ENCODE data around the gene CARMIL1.

CARMIL1 gene

DNA sequence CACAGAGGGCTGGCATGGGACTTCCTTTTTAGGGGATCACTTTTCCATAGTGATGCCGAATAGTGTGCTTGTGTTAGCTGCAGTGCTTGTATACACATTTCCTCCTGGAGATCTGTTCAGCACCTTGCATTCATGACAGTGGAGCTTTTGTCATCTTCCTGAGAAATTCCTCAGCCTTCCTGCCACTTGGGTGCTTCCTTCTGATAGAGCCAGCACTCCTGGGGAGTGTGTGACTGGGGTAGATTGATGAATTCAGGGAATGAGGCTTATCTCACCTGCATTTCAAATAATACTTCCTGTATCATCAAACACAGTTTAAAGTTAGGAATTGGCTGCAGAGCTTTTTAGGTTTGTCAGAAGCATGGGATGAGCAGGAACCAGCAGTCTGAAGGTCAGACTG, 324.1 kb downstream of the CARMIL1 start:
- Histone ChIP-seq H3K9ac (ENCODE audit: low read length) (no peak overlapping the region), H3K27ac (ENCODE audit: low read depth, low read length) (no peak overlapping the region), H3K4me1 (ENCODE audit: control insufficient read depth, insufficient read depth, low read length) (no peaks in the 10 kb centered on the region), H3K4me3 (ENCODE audit: low read length) (no peak overlapping the region), H3K27me3 (ENCODE audit: control insufficient read depth, insufficient read depth, low read length) (no peaks in the 10 kb centered on the region), H3K36me3 (ENCODE audit: control insufficient read depth, insufficient read depth, low read length) (peaks cover 4% of the 10 kb centered on the region)

DNA sequence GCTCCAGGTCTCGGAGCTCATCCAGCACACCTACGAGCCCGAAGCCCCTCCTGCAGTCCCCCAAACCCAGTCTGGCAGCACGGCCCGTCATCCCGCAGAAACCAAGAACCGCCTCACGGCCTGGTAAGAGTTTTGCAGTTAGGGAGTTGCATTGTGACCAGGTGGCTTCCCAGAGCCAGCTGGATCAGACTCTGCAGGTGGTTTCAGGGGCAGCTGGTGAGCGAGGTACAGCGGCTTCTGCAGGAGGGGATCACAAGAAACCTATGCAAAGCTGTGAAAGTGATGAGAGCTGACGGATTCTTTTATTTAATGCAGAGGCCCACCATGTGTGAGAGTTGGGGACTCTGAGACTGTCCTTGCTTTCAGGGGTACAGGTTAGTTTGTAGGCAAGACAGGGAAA, 327.0 kb downstream of the CARMIL1 start:
- H3K9ac ChIP-seq (ENCODE audit: low read length) = no peak overlapping the region
- H3K4me3 ChIP-seq (ENCODE audit: low read length) = no peak overlapping the region
- H3K27ac ChIP-seq (ENCODE audit: low read depth, low read length) = no peak overlapping the region
- no peaks in the 10 kb centered on the region for H3K27me3 ChIP-seq (ENCODE audit: control insufficient read depth, insufficient read depth, low read length)
- peaks cover 4% of the 10 kb centered on the region for H3K36me3 ChIP-seq (ENCODE audit: control insufficient read depth, insufficient read depth, low read length)
- H3K4me1 ChIP-seq (ENCODE audit: control insufficient read depth, insufficient read depth, low read length) = no peaks in the 10 kb centered on the region

DNA sequence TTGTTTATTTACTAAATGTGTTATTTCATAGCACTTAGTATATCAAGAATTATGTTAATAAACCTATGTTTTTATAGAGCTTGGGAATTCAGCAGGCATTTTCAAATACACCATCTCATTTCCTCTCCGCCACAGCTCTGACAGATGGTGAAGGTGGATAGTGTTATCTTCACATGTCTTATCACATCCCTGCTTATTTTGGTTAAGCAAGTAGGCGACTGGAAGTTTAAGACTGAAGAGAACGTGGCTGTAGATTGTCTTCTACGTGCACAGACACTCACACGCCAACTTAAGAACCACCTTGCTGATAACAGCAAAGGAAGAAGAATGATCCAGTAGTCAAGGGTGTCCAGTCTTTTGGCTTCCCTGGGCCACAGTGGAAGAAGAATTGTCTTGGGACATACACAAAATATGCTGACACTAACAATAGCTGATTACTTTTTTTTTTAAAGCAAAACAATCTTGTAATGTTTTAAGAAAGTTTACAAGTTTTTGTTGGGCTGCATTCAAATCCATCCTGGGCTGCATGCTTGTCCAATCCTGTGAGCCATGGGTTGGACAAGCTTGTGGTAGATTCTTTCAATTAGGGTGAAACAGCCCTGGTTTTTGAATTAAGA, 329.5 kb downstream of the CARMIL1 start:
- no peak overlapping the region for H3K4me3 ChIP-seq (ENCODE audit: low read length)
- H3K36me3 ChIP-seq (ENCODE audit: control insufficient read depth, insufficient read depth, low read length) = peaks cover 4% of the 10 kb centered on the region
- no peaks in the 10 kb centered on the region for H3K27me3 ChIP-seq (ENCODE audit: control insufficient read depth, insufficient read depth, low read length)
- H3K4me1 ChIP-seq (ENCODE audit: control insufficient read depth, insufficient read depth, low read length) = no peaks in the 10 kb centered on the region
- no peak overlapping the region for H3K9ac ChIP-seq (ENCODE audit: low read length)
- no peak overlapping the region for H3K27ac ChIP-seq (ENCODE audit: low read depth, low read length)

DNA sequence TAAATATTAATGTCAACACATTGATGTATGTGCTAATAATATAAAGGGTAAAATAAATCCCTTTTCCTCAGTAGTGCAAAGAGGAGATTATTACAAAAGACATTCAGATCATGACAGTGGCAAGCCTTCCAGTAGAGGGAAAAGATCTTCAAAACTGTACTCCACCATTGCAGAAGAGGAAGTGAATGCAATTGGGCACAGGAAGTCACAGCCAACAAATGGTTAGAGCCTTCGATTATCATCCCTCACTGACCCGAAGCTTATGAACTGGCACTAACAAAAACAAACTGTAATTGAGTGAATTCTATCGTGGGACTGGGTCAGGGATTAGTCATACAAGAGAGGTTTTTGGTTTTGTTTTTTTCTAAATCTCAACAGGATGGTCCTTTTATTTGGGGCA, 333.5 kb downstream of the CARMIL1 start:
- no peak overlapping the region for H3K9ac ChIP-seq (ENCODE audit: low read length)
- H3K4me3 ChIP-seq (ENCODE audit: low read length) = no peak overlapping the region
- H3K27me3 ChIP-seq (ENCODE audit: control insufficient read depth, insufficient read depth, low read length) = no peaks in the 10 kb centered on the region
- no peaks in the 10 kb centered on the region for H3K4me1 ChIP-seq (ENCODE audit: control insufficient read depth, insufficient read depth, low read length)
- no peak overlapping the region for H3K27ac ChIP-seq (ENCODE audit: low read depth, low read length)
- no peaks in the 10 kb centered on the region for H3K36me3 ChIP-seq (ENCODE audit: control insufficient read depth, insufficient read depth, low read length)

DNA sequence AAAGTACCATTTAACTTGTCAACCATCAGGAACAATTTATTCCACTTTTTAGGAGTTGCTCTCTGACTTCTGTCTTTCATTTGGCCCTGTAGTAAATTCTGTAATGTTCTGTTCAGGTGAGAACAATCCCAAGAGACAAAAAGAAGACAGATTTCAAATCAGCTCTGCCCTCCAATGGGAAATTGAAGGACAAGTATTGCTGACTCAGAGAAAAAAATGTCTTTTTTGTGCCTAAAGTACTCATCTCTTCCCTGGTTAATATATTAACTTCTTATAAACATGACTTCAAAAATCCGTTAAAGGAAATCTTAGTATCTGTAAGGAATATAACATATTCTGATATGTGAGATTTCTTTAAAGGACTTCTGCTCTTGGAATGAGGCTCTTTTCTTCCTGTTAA, 334.2 kb downstream of the CARMIL1 start:
- Histone ChIP-seq H3K36me3 (ENCODE audit: control insufficient read depth, insufficient read depth, low read length) (no peaks in the 10 kb centered on the region), H3K27me3 (ENCODE audit: control insufficient read depth, insufficient read depth, low read length) (no peaks in the 10 kb centered on the region), H3K9ac (ENCODE audit: low read length) (no peak overlapping the region), H3K27ac (ENCODE audit: low read depth, low read length) (no peak overlapping the region), H3K4me1 (ENCODE audit: control insufficient read depth, insufficient read depth, low read length) (no peaks in the 10 kb centered on the region), H3K4me3 (ENCODE audit: low read length) (no peak overlapping the region)

DNA sequence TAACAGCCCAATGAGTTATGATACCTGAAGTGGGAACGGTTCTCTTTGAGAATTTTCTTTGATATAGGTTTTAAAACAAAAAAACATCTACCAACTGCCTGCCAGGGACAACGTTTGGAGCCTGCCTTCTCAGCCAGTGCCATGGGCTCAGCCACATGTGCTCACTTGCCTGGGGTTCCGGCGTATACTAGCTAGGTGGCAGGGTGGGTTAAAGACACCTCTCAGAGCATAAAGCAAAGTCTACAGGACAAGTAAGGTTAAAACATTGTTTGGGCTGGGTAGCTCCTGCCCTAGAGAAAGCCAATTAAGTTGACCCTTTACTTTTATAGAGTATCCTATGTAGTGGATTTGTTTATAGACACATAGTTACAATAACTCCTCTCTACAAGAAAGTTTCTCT, 334.9 kb downstream of the CARMIL1 start:
- Histone ChIP-seq H3K27ac (ENCODE audit: low read depth, low read length) (no peak overlapping the region), H3K4me3 (ENCODE audit: low read length) (no peak overlapping the region), H3K4me1 (ENCODE audit: control insufficient read depth, insufficient read depth, low read length) (no peaks in the 10 kb centered on the region), H3K9ac (ENCODE audit: low read length) (no peak overlapping the region), H3K36me3 (ENCODE audit: control insufficient read depth, insufficient read depth, low read length) (no peaks in the 10 kb centered on the region), H3K27me3 (ENCODE audit: control insufficient read depth, insufficient read depth, low read length) (no peaks in the 10 kb centered on the region)

GRCh38 chr6:25615471-25615870, 336.3 kb downstream of the CARMIL1 start:
- Histone ChIP-seq H3K27ac (ENCODE audit: low read depth, low read length) (no peak overlapping the region), H3K4me1 (ENCODE audit: control insufficient read depth, insufficient read depth, low read length) (no peaks in the 10 kb centered on the region)

GRCh38 chr6:25617997-25618396, 338.8 kb downstream of the CARMIL1 start:
- no peak overlapping the region for H3K4me3 ChIP-seq (ENCODE audit: low read length)
- no peaks in the 10 kb centered on the region for H3K27me3 ChIP-seq (ENCODE audit: control insufficient read depth, insufficient read depth, low read length)
- H3K27ac ChIP-seq (ENCODE audit: low read depth, low read length) = no peak overlapping the region
- no peak overlapping the region for H3K9ac ChIP-seq (ENCODE audit: low read length)
- no peaks in the 10 kb centered on the region for H3K36me3 ChIP-seq (ENCODE audit: control insufficient read depth, insufficient read depth, low read length)
- H3K4me1 ChIP-seq (ENCODE audit: control insufficient read depth, insufficient read depth, low read length) = no peaks in the 10 kb centered on the region

More at GRCh38 chr6:25615471-25615870, 336.3 kb downstream of the CARMIL1 start:
- Histone ChIP-seq H3K27me3 (ENCODE audit: control insufficient read depth, insufficient read depth, low read length) (no peaks in the 10 kb centered on the region), H3K9ac (ENCODE audit: low read length) (no peak overlapping the region), H3K4me3 (ENCODE audit: low read length) (no peak overlapping the region), H3K36me3 (ENCODE audit: control insufficient read depth, insufficient read depth, low read length) (no peaks in the 10 kb centered on the region)

- H3K9ac ChIP-seq (ENCODE audit: low read length) = no peak overlapping the region
- no peak overlapping the region for H3K27ac ChIP-seq (ENCODE audit: low read depth, low read length)
- H3K4me1 ChIP-seq (ENCODE audit: control insufficient read depth, insufficient read depth, low read length) = no peaks in the 10 kb centered on the region
- no peak overlapping the region for H3K4me3 ChIP-seq (ENCODE audit: low read length)
- H3K27me3 ChIP-seq (ENCODE audit: control insufficient read depth, insufficient read depth, low read length) = no peaks in the 10 kb centered on the region
- H3K36me3 ChIP-seq (ENCODE audit: control insufficient read depth, insufficient read depth, low read length) = no peaks in the 10 kb centered on the region
Measured at GRCh38 chr6:25619217-25619616, 340.0 kb downstream of the CARMIL1 start.

GRCh38 chr6:25620391-25620790, 341.2 kb downstream of the CARMIL1 start:
- Histone ChIP-seq H3K4me1 (ENCODE audit: control insufficient read depth, insufficient read depth, low read length) (no peaks in the 10 kb centered on the region), H3K36me3 (ENCODE audit: control insufficient read depth, insufficient read depth, low read length) (no peaks in the 10 kb centered on the region), H3K4me3 (ENCODE audit: low read length) (no peak overlapping the region), H3K27me3 (ENCODE audit: control insufficient read depth, insufficient read depth, low read length) (no peaks in the 10 kb centered on the region), H3K9ac (ENCODE audit: low read length) (no peak overlapping the region), H3K27ac (ENCODE audit: low read depth, low read length) (no peak overlapping the region)

GRCh38 chr6:25623065-25623464, 343.9 kb downstream of the CARMIL1 start:
- no peak overlapping the region for H3K9ac ChIP-seq (ENCODE audit: low read length)
- H3K4me1 ChIP-seq (ENCODE audit: control insufficient read depth, insufficient read depth, low read length) = no peaks in the 10 kb centered on the region
- H3K27ac ChIP-seq (ENCODE audit: low read depth, low read length) = no peak overlapping the region
- H3K27me3 ChIP-seq (ENCODE audit: control insufficient read depth, insufficient read depth, low read length) = no peaks in the 10 kb centered on the region
- no peaks in the 10 kb centered on the region for H3K36me3 ChIP-seq (ENCODE audit: control insufficient read depth, insufficient read depth, low read length)
- H3K4me3 ChIP-seq (ENCODE audit: low read length) = no peak overlapping the region

DNA sequence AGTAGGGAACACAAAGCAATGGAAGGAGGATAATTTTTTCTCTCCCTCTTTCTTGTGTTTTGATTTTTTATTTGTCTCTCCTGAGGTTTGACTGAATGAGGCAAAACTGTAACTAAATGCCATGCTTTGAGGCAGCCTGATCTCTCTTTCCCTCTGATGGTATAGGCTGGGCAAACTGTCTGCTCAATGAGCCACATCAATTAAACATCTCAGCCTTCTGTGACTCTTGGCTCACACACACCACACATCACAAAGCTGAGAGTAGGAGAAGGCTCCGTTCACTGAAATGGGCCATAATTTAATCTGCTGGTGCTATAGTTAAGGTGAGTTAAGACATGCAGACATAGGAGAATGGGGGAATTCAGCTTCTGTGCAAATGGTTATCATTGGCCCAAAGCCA, 344.7 kb downstream of the CARMIL1 start:
- H3K4me3 ChIP-seq (ENCODE audit: low read length) = no peak overlapping the region
- H3K27ac ChIP-seq (ENCODE audit: low read depth, low read length) = no peak overlapping the region
- H3K4me1 ChIP-seq (ENCODE audit: control insufficient read depth, insufficient read depth, low read length) = no peaks in the 10 kb centered on the region
- no peak overlapping the region for H3K9ac ChIP-seq (ENCODE audit: low read length)
- H3K36me3 ChIP-seq (ENCODE audit: control insufficient read depth, insufficient read depth, low read length) = no peaks in the 10 kb centered on the region
- H3K27me3 ChIP-seq (ENCODE audit: control insufficient read depth, insufficient read depth, low read length) = no peaks in the 10 kb centered on the region

GRCh38 chr6:25627001-25627400, 347.8 kb downstream of the CARMIL1 start:
- Histone ChIP-seq H3K4me3 (ENCODE audit: low read length) (no peak overlapping the region), H3K4me1 (ENCODE audit: control insufficient read depth, insufficient read depth, low read length) (no peaks in the 10 kb centered on the region), H3K36me3 (ENCODE audit: control insufficient read depth, insufficient read depth, low read length) (no peaks in the 10 kb centered on the region), H3K9ac (ENCODE audit: low read length) (no peak overlapping the region), H3K27me3 (ENCODE audit: control insufficient read depth, insufficient read depth, low read length) (no peaks in the 10 kb centered on the region), H3K27ac (ENCODE audit: low read depth, low read length) (no peak overlapping the region)
